ENCODE data around the gene ZNF549.

DNA sequence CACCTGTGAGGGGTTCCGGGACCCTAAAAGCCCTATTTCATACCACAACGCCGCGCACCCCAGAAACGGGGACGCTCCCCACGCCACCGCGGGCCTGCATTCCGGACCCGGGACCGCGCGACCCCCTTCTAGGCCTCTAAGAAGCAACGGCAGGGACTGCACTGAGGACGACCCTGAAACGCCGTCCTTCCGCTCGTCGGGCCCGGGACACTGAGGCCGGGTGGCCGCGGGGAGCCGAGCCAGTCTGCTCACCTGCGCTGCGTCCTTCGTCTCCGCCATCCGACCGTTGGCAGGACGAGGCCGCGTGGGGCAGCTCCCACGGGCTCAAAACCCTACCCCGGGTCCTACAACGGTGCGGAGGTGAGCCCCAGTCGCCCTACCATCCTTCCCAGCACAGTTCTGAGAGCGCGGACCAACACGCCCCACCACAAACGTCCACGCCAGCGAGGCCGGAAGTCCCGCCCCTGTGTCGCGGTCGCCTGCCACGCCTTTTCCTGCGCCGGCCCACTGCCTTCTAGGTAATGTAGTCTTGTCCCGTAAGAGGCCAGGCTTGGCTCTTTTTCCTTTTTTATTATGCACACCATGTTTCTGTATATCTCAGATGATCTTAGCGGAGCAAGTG lies 32.4 kb downstream of the ZNF549 start, which contains the start of gene ZNF550:
- TF ChIP-seq POLR2AphosphoS5 (IDR thresholded peaks at IDR 0.05; ENCODE audit: low read depth, low read length) (peak; percentile 89), FOXP2 (optimal IDR thresholded peaks at IDR 0.05; ENCODE audit: borderline replicate concordance, extremely low read depth, extremely low read length, insufficient read depth) (no peak)

All from PFSK-1 (cell line).